ENCODE measurements around the gene GTF2F2. TPM values are rescaled to one million over a fixed set of nuclear protein-coding genes. Genes with fewer than 3 reads are reported as not detected.

The GTF2F2 gene
- total and polyA plus RNA-seq, 7 donors: 18.5 to 32.7 (median 28.5) TPM

- Histone ChIP-seq H3K27me3 (no peaks in the 10 kb centered on the region), H3K36me3 (no peaks in the 10 kb centered on the region), H3K4me1 (peaks cover 0 to 7% (median 0%) of the 10 kb centered on the region in 4 donors), H3K27ac (no peak overlapping the region), H3K4me3 (no peak overlapping the region), H3K9me3 (no peaks in the 10 kb centered on the region)
- TF ChIP-seq CTCF (IDR thresholded peaks at IDR 0.05) (no peak), POLR2AphosphoS5 (IDR thresholded peaks at IDR 0.05) (no peak), POLR2A (IDR thresholded peaks at IDR 0.05) (no peak), EP300 (IDR thresholded peaks at IDR 0.05) (no peak)
- no peak for DNase-seq
- intact Hi-C loops (cut with DNase I): no loop called here
- 94 to 95% methylated on average over 10 of the region's 10 CpGs for WGBS, 2 donors
Measured at GRCh38 chr13:45101327-45102018, 18.8 kb upstream of the GTF2F2 start.

- Histone ChIP-seq H3K27me3 (no peaks in the 10 kb centered on the region), H3K36me3 (no peaks in the 10 kb centered on the region), H3K27ac (no peak overlapping the region), H3K4me3 (no peak overlapping the region), H3K4me1 (peaks cover 0 to 7% (median 0%) of the 10 kb centered on the region in 4 donors), H3K9me3 (no peaks in the 10 kb centered on the region)
- TF ChIP-seq POLR2AphosphoS5 (IDR thresholded peaks at IDR 0.05) (no peak), CTCF (IDR thresholded peaks at IDR 0.05) (no peak)
- DNase-seq: no peak
- 79 to 84% methylated on average over 6 of the region's 6 CpGs for WGBS, 2 donors
- intact Hi-C loops (cut with DNase I): no loop called here
Measured at GRCh38 chr13:45102136-45102507, 18.2 kb upstream of the GTF2F2 start.

GRCh38 chr13:45103449-45103848 lies 16.9 kb upstream of the GTF2F2 start:
- intact Hi-C loops (cut with DNase I): no loop called here
- Histone ChIP-seq H3K9me3 (no peaks in the 10 kb centered on the region), H3K4me3 (no peak overlapping the region), H3K36me3 (no peaks in the 10 kb centered on the region), H3K4me1 (peaks cover 0 to 7% (median 0%) of the 10 kb centered on the region in 4 donors), H3K27ac (no peak overlapping the region), H3K27me3 (no peaks in the 10 kb centered on the region)
- WGBS, 2 donors: 86 to 89% methylated on average over 2 of the region's 2 CpGs
- DNase-seq: no peak
- no peak for TF ChIP-seq EP300 (IDR thresholded peaks at IDR 0.05)
- TF ChIP-seq CTCF (IDR thresholded peaks at IDR 0.05): no peak

- intact Hi-C loops (cut with DNase I): no loop called here
- Histone ChIP-seq H3K27ac (no peak overlapping the region), H3K9me3 (no peaks in the 10 kb centered on the region), H3K4me1 (peaks cover 0 to 7% (median 0%) of the 10 kb centered on the region in 4 donors), H3K4me3 (no peak overlapping the region), H3K27me3 (no peaks in the 10 kb centered on the region), H3K36me3 (no peaks in the 10 kb centered on the region)
- WGBS, 2 donors: 93% methylated on average over 3 of the region's 3 CpGs
- TF ChIP-seq CTCF (IDR thresholded peaks at IDR 0.05): no peak
- no peak for TF ChIP-seq POLR2AphosphoS5 (IDR thresholded peaks at IDR 0.05)
- no peak for TF ChIP-seq EP300 (IDR thresholded peaks at IDR 0.05)
- no peak for TF ChIP-seq POLR2A (IDR thresholded peaks at IDR 0.05)
- no peak for DNase-seq
Measured at GRCh38 chr13:45104261-45104660, 16.0 kb upstream of the GTF2F2 start.

- WGBS, 2 donors: 89 to 94% methylated on average over 5 of the region's 5 CpGs
- TF ChIP-seq POLR2A (IDR thresholded peaks at IDR 0.05): no peak
- TF ChIP-seq EP300 (IDR thresholded peaks at IDR 0.05): no peak
- TF ChIP-seq POLR2AphosphoS5 (IDR thresholded peaks at IDR 0.05): no peak
- no peak for TF ChIP-seq CTCF (IDR thresholded peaks at IDR 0.05)
- Histone ChIP-seq H3K27ac (no peak overlapping the region), H3K9me3 (no peaks in the 10 kb centered on the region), H3K4me3 (no peak overlapping the region), H3K4me1 (peaks cover 0 to 7% (median 0%) of the 10 kb centered on the region in 4 donors), H3K27me3 (no peaks in the 10 kb centered on the region), H3K36me3 (no peaks in the 10 kb centered on the region)
- intact Hi-C loops (cut with DNase I): no loop called here
- DNase-seq: no peak
Measured at GRCh38 chr13:45105895-45106294, 14.4 kb upstream of the GTF2F2 start.
